ENCODE data around the gene ETV6. TPM values are rescaled to one million over a fixed set of nuclear protein-coding genes. Genes with fewer than 3 reads are reported as not detected.

The ETV6 gene
- total and polyA plus RNA-seq, 8 donors: 5.1 to 31.6 (median 18.2) TPM

DNA sequence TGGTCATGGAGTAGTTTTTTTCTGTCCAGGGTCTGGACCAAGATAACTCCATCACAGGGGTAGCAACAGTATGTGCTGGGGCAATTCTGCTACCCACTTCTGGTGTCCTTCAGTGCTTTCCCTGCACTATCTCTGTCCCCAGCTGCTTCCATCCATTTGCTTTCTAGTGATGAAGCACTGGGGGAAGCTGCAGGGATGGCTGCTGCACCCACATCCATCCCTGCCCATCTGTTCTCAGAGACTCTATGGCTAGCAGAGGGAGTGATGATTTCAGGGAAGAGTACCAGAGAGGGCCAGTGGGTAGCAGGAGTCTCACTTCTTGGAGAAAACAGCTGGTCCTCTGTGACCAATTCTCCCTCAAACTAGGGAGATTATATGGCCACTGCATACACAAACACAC lies 44.1 kb downstream of the ETV6 start:
- intact Hi-C loops (cut with DNase I): loop anchor here in 1 of 3 donors (5.0 kb wide), 1 partner anchor 36 kb away; no protein-coding TSS in a partner anchor
- H3K4me3 ChIP-seq: no peak overlapping the region
- H3K27ac ChIP-seq: no peak overlapping the region
- ATAC-seq (no peak), FAIRE-seq (no peak), DNase-seq (no peak)
- peaks cover 16 to 42% (median 19%) of the 10 kb centered on the region in 3 donors for H3K4me1 ChIP-seq
- TF ChIP-seq, protein P1, sequence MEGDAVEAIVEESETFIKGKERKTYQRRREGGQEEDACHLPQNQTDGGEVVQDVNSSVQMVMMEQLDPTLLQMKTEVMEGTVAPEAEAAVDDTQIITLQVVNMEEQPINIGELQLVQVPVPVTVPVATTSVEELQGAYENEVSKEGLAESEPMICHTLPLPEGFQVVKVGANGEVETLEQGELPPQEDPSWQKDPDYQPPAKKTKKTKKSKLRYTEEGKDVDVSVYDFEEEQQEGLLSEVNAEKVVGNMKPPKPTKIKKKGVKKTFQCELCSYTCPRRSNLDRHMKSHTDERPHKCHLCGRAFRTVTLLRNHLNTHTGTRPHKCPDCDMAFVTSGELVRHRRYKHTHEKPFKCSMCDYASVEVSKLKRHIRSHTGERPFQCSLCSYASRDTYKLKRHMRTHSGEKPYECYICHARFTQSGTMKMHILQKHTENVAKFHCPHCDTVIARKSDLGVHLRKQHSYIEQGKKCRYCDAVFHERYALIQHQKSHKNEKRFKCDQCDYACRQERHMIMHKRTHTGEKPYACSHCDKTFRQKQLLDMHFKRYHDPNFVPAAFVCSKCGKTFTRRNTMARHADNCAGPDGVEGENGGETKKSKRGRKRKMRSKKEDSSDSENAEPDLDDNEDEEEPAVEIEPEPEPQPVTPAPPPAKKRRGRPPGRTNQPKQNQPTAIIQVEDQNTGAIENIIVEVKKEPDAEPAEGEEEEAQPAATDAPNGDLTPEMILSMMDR (IDR thresholded peaks at IDR 0.05): no peak
- no peaks in the 10 kb centered on the region for H3K27me3 ChIP-seq
- H3K36me3 ChIP-seq: no peaks in the 10 kb centered on the region
- H3K9me3 ChIP-seq: no peaks in the 10 kb centered on the region

DNA sequence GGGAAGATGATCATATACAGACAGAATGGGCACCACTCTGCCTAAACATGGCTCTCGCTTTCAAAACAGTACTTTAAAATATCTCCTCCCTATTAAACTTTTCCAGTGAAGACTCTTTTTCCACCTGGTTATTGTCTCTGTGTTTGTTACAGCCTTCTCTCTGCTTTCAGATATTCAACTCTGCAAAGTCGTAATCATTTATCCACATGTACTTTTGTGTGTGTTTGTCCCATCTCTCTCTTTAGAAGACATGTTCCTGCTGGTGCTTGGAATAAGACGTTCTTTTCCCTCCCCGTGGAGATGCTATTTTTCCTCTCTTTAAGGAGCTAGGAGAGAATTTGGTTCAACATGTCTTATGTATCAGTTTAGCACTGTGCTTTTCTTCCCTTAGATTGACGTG lies 45.1 kb downstream of the ETV6 start:
- peaks cover 11 to 35% (median 19%) of the 10 kb centered on the region in 3 donors for H3K4me1 ChIP-seq
- intact Hi-C loops (cut with DNase I): loop anchor here in 1 of 3 donors (5.0 kb wide), 1 partner anchor 37 kb away; no protein-coding TSS in a partner anchor
- TF ChIP-seq, protein P1 (IDR thresholded peaks at IDR 0.05): no peak
- WGBS, 2 donors: 72 to 73% methylated on average over 5 of the region's 5 CpGs
- no peaks in the 10 kb centered on the region for H3K27me3 ChIP-seq
- H3K4me3 ChIP-seq: no peak overlapping the region
- no peak for ATAC-seq
- H3K9me3 ChIP-seq: no peaks in the 10 kb centered on the region
- H3K36me3 ChIP-seq: no peaks in the 10 kb centered on the region
- no peak for DNase-seq
- FAIRE-seq: no peak
- no peak overlapping the region for H3K27ac ChIP-seq

DNA sequence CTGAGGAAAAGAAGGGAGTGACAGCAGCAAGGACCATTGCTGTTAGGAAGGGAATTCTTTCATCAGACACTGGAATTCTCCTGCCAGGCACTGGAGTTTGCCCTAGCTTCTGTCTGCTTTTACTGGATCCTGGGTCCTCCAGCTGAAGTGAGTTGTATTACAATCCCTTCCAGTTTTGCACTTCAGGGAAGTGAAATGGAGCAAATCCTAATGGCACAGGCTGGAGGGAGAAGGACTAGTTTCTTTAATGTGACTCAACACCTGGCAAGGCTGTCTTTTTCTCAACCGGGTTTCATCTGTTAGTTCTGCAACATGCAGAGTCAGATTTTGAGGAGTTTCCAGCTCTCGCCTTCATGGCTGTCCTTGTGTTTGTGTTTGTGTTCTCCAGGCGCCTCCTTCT lies 45.8 kb downstream of the ETV6 start:
- peak; percentile 85 to 91 (median 90) for ATAC-seq
- Histone ChIP-seq H3K27ac (peak overlapping the region; percentile 33 to 65 (median 64)), H3K9me3 (no peaks in the 10 kb centered on the region), H3K4me3 (peak overlapping the region in 1 of 4 donors; percentile 15), H3K36me3 (no peaks in the 10 kb centered on the region), H3K4me1 (peaks cover 11 to 36% (median 19%) of the 10 kb centered on the region in 3 donors), H3K27me3 (no peaks in the 10 kb centered on the region)
- TF ChIP-seq, protein P1 (IDR thresholded peaks at IDR 0.05): no peak
- intact Hi-C loops (cut with DNase I): no loop called here
- 27 to 32% methylated on average over 3 of the region's 3 CpGs for WGBS, 2 donors
- no peak for FAIRE-seq
- DNase-seq: peak in 3 of 6 donors; percentile 60 to 71 (median 69)

DNA sequence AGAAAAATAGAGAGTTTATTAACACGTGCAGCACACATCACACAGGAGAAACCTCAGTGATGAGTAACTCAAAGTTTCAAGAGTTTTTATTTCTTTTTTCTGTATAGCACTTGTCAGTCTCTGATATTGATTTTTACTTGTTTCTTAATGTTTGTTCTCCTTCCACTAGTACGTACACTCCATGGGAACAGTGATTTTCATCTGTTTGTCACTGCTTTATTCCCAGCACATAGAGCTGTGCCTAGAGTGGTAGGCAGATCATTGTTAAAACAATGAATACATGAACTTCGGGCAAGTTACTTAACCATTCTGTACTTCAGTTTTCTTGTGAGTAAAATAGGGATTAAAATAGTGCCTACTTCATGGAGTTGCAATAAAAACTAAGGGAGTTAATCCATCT lies 46.6 kb downstream of the ETV6 start:
- peak in 1 of 6 donors; percentile 31 for DNase-seq
- H3K9me3 ChIP-seq: no peaks in the 10 kb centered on the region
- H3K4me1 ChIP-seq: peaks cover 14 to 43% (median 19%) of the 10 kb centered on the region in 3 donors
- H3K27me3 ChIP-seq: no peaks in the 10 kb centered on the region
- TF ChIP-seq, protein P1 (IDR thresholded peaks at IDR 0.05): no peak
- peak overlapping the region; percentile 33 to 65 (median 64) for H3K27ac ChIP-seq
- peak; percentile 82 to 91 (median 86) for ATAC-seq
- WGBS, 2 donors: 37 to 38% methylated on average over 3 of the region's 3 CpGs
- no peaks in the 10 kb centered on the region for H3K36me3 ChIP-seq
- intact Hi-C loops (cut with DNase I): no loop called here
- peak overlapping the region in 1 of 4 donors; percentile 15 for H3K4me3 ChIP-seq
- no peak for FAIRE-seq

DNA sequence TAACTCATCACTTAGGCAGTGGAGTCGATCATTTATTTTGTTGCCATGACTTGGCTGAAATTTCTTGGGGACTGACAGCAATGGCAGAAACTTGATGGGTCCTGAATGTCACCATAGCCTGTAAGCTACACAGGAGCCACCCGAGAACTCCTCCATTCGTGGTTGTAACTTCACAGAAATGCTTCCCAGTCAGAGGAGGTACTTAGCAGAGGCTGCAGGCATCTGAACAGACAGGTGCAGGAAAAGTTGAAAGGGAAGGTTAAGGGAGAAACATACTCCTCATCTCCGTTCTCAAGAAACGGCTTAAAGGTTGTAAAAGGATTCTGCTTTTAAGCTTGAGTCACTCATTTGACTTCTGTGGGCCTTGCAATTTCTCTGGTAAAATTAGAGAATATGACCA lies 47.7 kb downstream of the ETV6 start:
- WGBS, 2 donors: 90 to 92% methylated on average over 5 of the region's 5 CpGs
- intact Hi-C loops (cut with DNase I): no loop called here
- Histone ChIP-seq H3K4me3 (no peak overlapping the region), H3K9me3 (no peaks in the 10 kb centered on the region), H3K27me3 (no peaks in the 10 kb centered on the region), H3K27ac (no peak overlapping the region), H3K36me3 (no peaks in the 10 kb centered on the region), H3K4me1 (peaks cover 14 to 44% (median 19%) of the 10 kb centered on the region in 3 donors)
- ATAC-seq: no peak
- DNase-seq: no peak
- no peak for FAIRE-seq
- TF ChIP-seq, protein P1 (IDR thresholded peaks at IDR 0.05): no peak
